Measurements from ENCODE around the gene IVL.

- peak in 3 of 4 experiments; percentile 23 to 50 (median 35) for TF ChIP-seq CTCF (IDR thresholded peaks at IDR 0.05)
- no peak for TF ChIP-seq POLR2AphosphoS5 (IDR thresholded peaks at IDR 0.05)
Observed at GRCh38 chr1:152869808-152870419, 38.4 kb upstream of the IVL start.
